GM23248 (cell line): ENCODE data around the gene TIMM21. TPM values are rescaled to one million over a fixed set of nuclear protein-coding genes. Genes with fewer than 3 reads are reported as not detected.

Source experiments
- DNase-seq: peaks from one replicate; pipeline ENCODE4 v3.0.0-alpha.2; 2015
- H2AFZ ChIP-seq: fragments of 200-600 bp; sonication (generic); 2 replicates; pipeline ENCODE4 v1.6.1; 2016; ENCODE audit warnings: antibody characterized with exemption
- H3F3A ChIP-seq: fragments of 200-600 bp; sonication (generic); 2 replicates; pipeline ENCODE4 v1.6.1; 2016; ENCODE audit warnings: mild to moderate bottlenecking, antibody characterized with exemption, mixed run types; ENCODE audit not compliant: insufficient read depth
- H3K27ac ChIP-seq: fragments of 200-600 bp; sonication (generic); 2 replicates; pipeline ENCODE4 v1.5.1; 2016; ENCODE audit warnings: mild to moderate bottlenecking
- H3K27me3 ChIP-seq: fragments of 200-600 bp; sonication (generic); replicated peaks from 2 replicates; pipeline ENCODE4 v1.6.1; 2016; ENCODE audit warnings: mild to moderate bottlenecking; ENCODE audit not compliant: insufficient read depth
- H3K36me3 ChIP-seq: fragments of 200-600 bp; sonication (generic); 2 replicates; pipeline ENCODE4 v1.6.1; 2016; ENCODE audit warnings: low read depth, mild to moderate bottlenecking
- H3K4me1 ChIP-seq: fragments of 200-600 bp; sonication (generic); 2 replicates; pipeline ENCODE4 v1.6.1; 2016; ENCODE audit warnings: mild to moderate bottlenecking; ENCODE audit not compliant: insufficient read depth
- H3K4me2 ChIP-seq: fragments of 200-600 bp; sonication (generic); one replicate; pipeline ENCODE4 v1.6.1; 2016; ENCODE audit warnings: mild to moderate bottlenecking; ENCODE audit not compliant: unreplicated experiment
- H3K4me3 ChIP-seq: fragments of 200-600 bp; sonication (generic); 2 replicates; pipeline ENCODE4 v1.5.1; 2016; ENCODE audit warnings: mild to moderate bottlenecking
- H3K79me2 ChIP-seq: fragments of 200-600 bp; sonication (generic); 2 replicates; pipeline ENCODE4 v1.6.1; 2016; ENCODE audit warnings: mild to moderate bottlenecking; ENCODE audit not compliant: insufficient read depth
- H3K9ac ChIP-seq: fragments of 200-600 bp; sonication (generic); 2 replicates; pipeline ENCODE4 v1.6.1; 2016; ENCODE audit warnings: mild to moderate bottlenecking
- H3K9me2 ChIP-seq: fragments of 200-600 bp; sonication (generic); 2 replicates; pipeline ENCODE4 v1.6.1; 2016; ENCODE audit warnings: mixed run types, mild to moderate bottlenecking, moderate library complexity; ENCODE audit not compliant: insufficient read depth
- H3K9me3 ChIP-seq: fragments of 200-600 bp; sonication (generic); one replicate; pipeline ENCODE4 v1.6.1; 2017; ENCODE audit warnings: low read depth
- H4K20me1 ChIP-seq: fragments of 200-600 bp; sonication (generic); 2 replicates; pipeline ENCODE4 v1.6.0; 2016; ENCODE audit not compliant: insufficient read depth
- EZH2 ChIP-seq: fragments of 200-600 bp; sonication (generic); IDR thresholded peaks from 2 replicates; pipeline ENCODE4 v1.6.1; 2018; ENCODE audit warnings: antibody characterized with exemption, mild to moderate bottlenecking; ENCODE audit not compliant: insufficient read depth, poor library complexity, severe bottlenecking
- EZH2phosphoT487 ChIP-seq: fragments of 200-600 bp; sonication (generic); IDR thresholded peaks from 2 replicates; pipeline ENCODE4 v1.6.1; 2018; ENCODE audit warnings: antibody characterized with exemption, moderate library complexity, mild to moderate bottlenecking, low read depth; ENCODE audit not compliant: insufficient read depth
- WGBS, 2 experiments: methylation state at CpG; one replicate each; pipeline ENCODE4 v1.1.6; 2015 to 2017; ENCODE audit warnings: low lambda C conversion rate in 2 of 2, low coverage in 1 of 2; ENCODE audit errors: missing lambda C conversion rate in 2 of 2; 5-methylcytosine and 5-hydroxymethylcytosine counted together
- in situ Hi-C: fragments of 300-500 bp; cut with MboI; formaldehyde crosslinking; loops from 2 replicates; pipeline ENCODE4 v1.15.0; 2020
- polyA plus RNA-seq: library from polyadenylated mRNA; unstranded; fragments of >200 nt; fragmentation: Nextera tagmentation; extraction: Ambion mirVana; gene quantifications from 2 replicates; pipeline ENCODE4 v1.2.1, GENCODE V29; 2016
- total RNA-seq: library from RNA; depleted of rRNA; stranded (reverse); fragments of >200 nt; shearing (Covaris generic); gene quantifications from 2 replicates; pipeline ENCODE4 v1.2.3, GENCODE V29; 2014

The TIMM21 gene
- total and polyA plus RNA-seq, 2 experiments from 2014 or later = 32.1 to 88.0 TPM

DNA sequence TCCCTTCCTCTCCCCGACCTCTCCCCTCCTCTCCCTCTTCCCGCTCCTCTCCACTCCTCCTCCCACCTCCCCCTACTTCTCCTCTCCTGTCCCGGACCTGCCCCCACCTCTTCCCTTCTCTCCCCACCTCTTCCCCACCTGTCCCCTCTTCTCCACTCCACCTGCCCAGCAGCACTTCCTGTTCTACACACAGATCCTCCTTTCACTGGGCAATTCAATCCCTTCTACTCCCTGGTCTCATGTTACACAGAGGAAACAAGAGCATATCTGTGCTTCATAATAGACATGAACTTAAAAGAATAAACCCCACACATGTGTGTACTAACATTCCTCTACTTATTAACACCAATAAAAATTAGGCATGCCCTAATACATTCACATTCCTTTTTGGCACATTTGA, 34.8 kb downstream of the TIMM21 start:
- no peaks in the 10 kb centered on the region for H3K36me3 ChIP-seq
- TF ChIP-seq EZH2phosphoT487 (no peak), EZH2 (no peak)
- H3K9me2 ChIP-seq = no peaks in the 10 kb centered on the region
- H3K4me3 ChIP-seq = no peak overlapping the region
- no peaks in the 10 kb centered on the region for H3K9me3 ChIP-seq
- H3K9ac ChIP-seq = no peak overlapping the region
- no peaks in the 10 kb centered on the region for H4K20me1 ChIP-seq
- no peaks in the 10 kb centered on the region for H3K79me2 ChIP-seq
- no peak overlapping the region for H3K4me2 ChIP-seq
- H2AFZ ChIP-seq = no peak overlapping the region
- H3K27me3 ChIP-seq = peaks cover 35% of the 10 kb centered on the region
- H3K27ac ChIP-seq = no peak overlapping the region
- no peaks in the 10 kb centered on the region for H3K4me1 ChIP-seq
- in situ Hi-C loops = loop anchor here (25.0 kb wide), 2 partner anchors 304 to 379 kb away; partner anchors contain the start of gene CNDP2
- WGBS, 2 experiments = 43 to 100% methylated on average over 2 to 3 of the region's 3 CpGs
- no peak for DNase-seq
- no peaks in the 10 kb centered on the region for H3F3A ChIP-seq

DNA sequence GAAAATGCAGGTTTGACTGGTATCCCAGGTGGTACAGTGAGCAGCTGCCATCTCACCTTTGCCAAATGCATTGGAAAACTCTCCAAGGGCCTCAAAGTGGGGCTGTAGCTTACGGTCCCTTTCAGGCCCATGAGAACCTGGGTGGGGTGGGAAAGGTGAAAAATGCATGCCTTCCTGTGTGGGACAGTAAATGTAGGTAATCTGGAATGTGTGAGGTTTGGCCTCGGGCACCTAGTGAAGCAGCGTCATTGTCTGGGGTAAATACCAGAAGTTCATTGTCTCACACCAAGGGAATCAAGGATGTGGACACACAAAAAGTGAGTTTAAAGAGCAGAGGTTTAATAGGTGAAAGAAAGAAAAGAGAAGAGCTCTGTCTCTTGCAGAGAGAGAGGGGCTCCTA, 36.6 kb downstream of the TIMM21 start:
- H3K36me3 ChIP-seq = no peaks in the 10 kb centered on the region
- H3K9me2 ChIP-seq = no peaks in the 10 kb centered on the region
- no peak for DNase-seq
- H3K9me3 ChIP-seq = no peaks in the 10 kb centered on the region
- no peak overlapping the region for H3K27ac ChIP-seq
- TF ChIP-seq EZH2phosphoT487 = no peak
- no peak for TF ChIP-seq EZH2
- WGBS, 2 experiments = 60 to 68% methylated on average over 3 of the region's 3 CpGs
- no peaks in the 10 kb centered on the region for H3K79me2 ChIP-seq
- peaks cover 35% of the 10 kb centered on the region for H3K27me3 ChIP-seq
- H3K4me2 ChIP-seq = no peak overlapping the region
- no peak overlapping the region for H3K9ac ChIP-seq
- in situ Hi-C loops = loop anchor here (25.0 kb wide), 2 partner anchors 302 to 377 kb away; partner anchors contain the start of gene CNDP2
- no peak overlapping the region for H3K4me3 ChIP-seq
- no peaks in the 10 kb centered on the region for H4K20me1 ChIP-seq
- H2AFZ ChIP-seq = no peak overlapping the region
- H3F3A ChIP-seq = peaks cover 13% of the 10 kb centered on the region
- peaks cover 10% of the 10 kb centered on the region for H3K4me1 ChIP-seq

DNA sequence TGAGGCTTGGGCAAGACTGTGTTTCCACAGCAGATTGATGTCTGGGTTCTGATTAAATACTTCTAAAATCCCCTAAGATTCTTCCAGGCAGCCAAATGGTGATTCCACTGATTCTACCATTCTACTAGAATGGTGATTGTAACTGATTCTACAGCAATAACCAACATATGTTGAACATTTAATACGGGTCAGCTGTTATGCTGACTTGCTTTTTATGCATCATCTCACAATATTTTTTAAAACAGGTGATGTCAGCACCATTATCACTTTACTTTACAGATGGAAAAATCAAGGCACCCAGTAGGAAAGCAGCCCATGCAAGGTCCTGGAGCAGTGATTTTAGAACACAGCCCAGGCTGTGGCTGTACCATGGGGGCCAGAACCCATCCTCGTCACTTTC, 37.5 kb downstream of the TIMM21 start:
- no peak overlapping the region for H3K9ac ChIP-seq
- WGBS, 2 experiments = 52 to 60% methylated on average over 2 of the region's 2 CpGs
- H3K79me2 ChIP-seq = no peaks in the 10 kb centered on the region
- peaks cover 27% of the 10 kb centered on the region for H3K27me3 ChIP-seq
- no peaks in the 10 kb centered on the region for H3K9me3 ChIP-seq
- H4K20me1 ChIP-seq = no peaks in the 10 kb centered on the region
- no peaks in the 10 kb centered on the region for H3K9me2 ChIP-seq
- no peak overlapping the region for H3K27ac ChIP-seq
- in situ Hi-C loops = loop anchor here (25.0 kb wide), 2 partner anchors 301 to 376 kb away; partner anchors contain the start of gene CNDP2
- no peak for DNase-seq
- H2AFZ ChIP-seq = no peak overlapping the region
- H3K4me2 ChIP-seq = no peak overlapping the region
- no peak for TF ChIP-seq EZH2
- TF ChIP-seq EZH2phosphoT487 = no peak
- peaks cover 23% of the 10 kb centered on the region for H3F3A ChIP-seq
- H3K4me3 ChIP-seq = no peak overlapping the region
- H3K36me3 ChIP-seq = no peaks in the 10 kb centered on the region
- peaks cover 16% of the 10 kb centered on the region for H3K4me1 ChIP-seq

DNA sequence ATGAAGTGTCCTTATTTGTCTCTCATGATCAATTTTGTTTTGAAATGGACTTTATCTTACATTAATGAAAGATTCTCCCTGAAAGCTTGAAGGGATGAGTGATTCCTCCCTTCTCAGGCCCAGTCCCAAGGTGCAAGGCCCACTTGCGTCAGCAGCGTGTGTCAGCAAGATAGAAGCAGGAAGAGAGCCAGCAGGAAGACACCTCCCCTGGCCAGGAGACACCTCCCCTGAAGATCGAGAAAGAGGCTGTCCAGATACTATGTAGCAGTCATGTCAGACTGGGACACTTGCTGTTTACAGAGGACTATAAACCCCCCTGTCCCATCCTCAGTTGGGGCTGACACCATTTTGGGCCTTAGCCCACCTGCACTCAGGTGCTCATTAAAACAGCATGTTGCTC, 38.3 kb downstream of the TIMM21 start:
- H3K4me3 ChIP-seq = no peak overlapping the region
- no peaks in the 10 kb centered on the region for H3K79me2 ChIP-seq
- H2AFZ ChIP-seq = no peak overlapping the region
- no peaks in the 10 kb centered on the region for H3K9me3 ChIP-seq
- peaks cover 16% of the 10 kb centered on the region for H3K4me1 ChIP-seq
- no peak overlapping the region for H3K27ac ChIP-seq
- no peak for TF ChIP-seq EZH2phosphoT487
- TF ChIP-seq EZH2 = no peak
- no peaks in the 10 kb centered on the region for H3K9me2 ChIP-seq
- no peak for DNase-seq
- WGBS, 2 experiments = 69 to 72% methylated on average over 3 of the region's 3 CpGs
- no peaks in the 10 kb centered on the region for H4K20me1 ChIP-seq
- in situ Hi-C loops = loop anchor here (25.0 kb wide), 2 partner anchors 301 to 376 kb away; partner anchors contain the start of gene CNDP2
- H3K4me2 ChIP-seq = no peak overlapping the region
- no peak overlapping the region for H3K9ac ChIP-seq
- no peaks in the 10 kb centered on the region for H3K36me3 ChIP-seq
- peaks cover 24% of the 10 kb centered on the region for H3F3A ChIP-seq
- peaks cover 19% of the 10 kb centered on the region for H3K27me3 ChIP-seq
